ENCODE results near the gene CEP55. TPM values are rescaled to one million over a fixed set of nuclear protein-coding genes. Genes with fewer than 3 reads are reported as not detected.

CEP55 gene
- total RNA-seq, 1 donor: 4.7 TPM

GRCh38 chr10:93469454-93469853 lies 27.0 kb upstream of the CEP55 start:
- Histone ChIP-seq H3K4me2 (ENCODE audit: insufficient read depth, low read length) (peak overlapping the region; percentile 16), H2AFZ (ENCODE audit: low read length) (no peak overlapping the region), H3K79me2 (ENCODE audit: insufficient read depth, low read length) (peaks cover 72% of the 10 kb centered on the region), H4K20me1 (ENCODE audit: insufficient read depth, low read length) (no peaks in the 10 kb centered on the region), H3K27ac (ENCODE audit: low read depth, low read length) (peak overlapping the region; percentile 96), H3K4me1 (ENCODE audit: insufficient read depth, low read length) (peaks cover 83% of the 10 kb centered on the region), H3K4me3 (ENCODE audit: insufficient read depth, low read length) (peak overlapping the region; percentile 24), H3K36me3 (ENCODE audit: insufficient read depth, low read length) (peaks cover 25% of the 10 kb centered on the region), H3K27me3 (ENCODE audit: insufficient read depth, low read length) (no peaks in the 10 kb centered on the region), H3K9me3 (ENCODE audit: low read depth, low read length) (no peaks in the 10 kb centered on the region)
- TF ChIP-seq CTCF (IDR thresholded peaks at IDR 0.05; ENCODE audit: extremely low read depth, low read depth, low read length): no peak
- no peak for DNase-seq (ENCODE audit: insufficient read length, low spot score, missing footprints)

DNA sequence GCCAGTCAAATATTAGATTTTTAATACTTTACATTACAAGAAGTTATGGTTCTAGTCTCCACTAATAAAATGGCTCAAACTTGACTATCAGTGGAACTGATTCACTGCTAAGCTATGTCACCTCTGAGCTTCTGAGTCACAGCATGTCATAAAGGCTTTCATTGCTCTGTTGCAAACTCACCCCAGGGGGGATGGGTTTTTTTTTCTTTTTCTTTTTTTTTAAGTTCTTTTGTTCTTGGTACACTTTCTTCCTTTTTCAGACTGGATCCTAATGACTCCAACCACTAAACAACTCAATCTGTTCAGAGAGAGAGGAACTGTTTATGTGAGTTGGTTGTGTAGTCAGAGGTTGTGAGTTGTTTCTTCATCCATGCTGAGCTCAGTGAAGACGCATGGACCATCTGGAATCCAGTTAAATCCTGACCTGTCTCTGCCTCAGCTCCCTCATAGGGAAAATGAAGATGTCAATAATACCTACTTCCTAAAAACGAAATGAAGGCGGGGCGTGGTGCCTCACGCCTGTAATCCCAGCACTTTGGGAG lies 25.2 kb upstream of the CEP55 start:
- Histone ChIP-seq H3K9me3 (ENCODE audit: low read depth, low read length) (no peaks in the 10 kb centered on the region), H3K4me2 (ENCODE audit: insufficient read depth, low read length) (peak overlapping the region; percentile 65), H3K36me3 (ENCODE audit: insufficient read depth, low read length) (peaks cover 25% of the 10 kb centered on the region), H4K20me1 (ENCODE audit: insufficient read depth, low read length) (no peaks in the 10 kb centered on the region), H3K4me3 (ENCODE audit: insufficient read depth, low read length) (no peak overlapping the region), H3K79me2 (ENCODE audit: insufficient read depth, low read length) (peaks cover 77% of the 10 kb centered on the region), H3K4me1 (ENCODE audit: insufficient read depth, low read length) (peaks cover 80% of the 10 kb centered on the region), H3K27me3 (ENCODE audit: insufficient read depth, low read length) (no peaks in the 10 kb centered on the region), H2AFZ (ENCODE audit: low read length) (no peak overlapping the region), H3K27ac (ENCODE audit: low read depth, low read length) (peak overlapping the region; percentile 96)
- DNase-seq (ENCODE audit: insufficient read length, low spot score, missing footprints): peak; percentile 92
- TF ChIP-seq CTCF (IDR thresholded peaks at IDR 0.05; ENCODE audit: extremely low read depth, low read depth, low read length): no peak

DNA sequence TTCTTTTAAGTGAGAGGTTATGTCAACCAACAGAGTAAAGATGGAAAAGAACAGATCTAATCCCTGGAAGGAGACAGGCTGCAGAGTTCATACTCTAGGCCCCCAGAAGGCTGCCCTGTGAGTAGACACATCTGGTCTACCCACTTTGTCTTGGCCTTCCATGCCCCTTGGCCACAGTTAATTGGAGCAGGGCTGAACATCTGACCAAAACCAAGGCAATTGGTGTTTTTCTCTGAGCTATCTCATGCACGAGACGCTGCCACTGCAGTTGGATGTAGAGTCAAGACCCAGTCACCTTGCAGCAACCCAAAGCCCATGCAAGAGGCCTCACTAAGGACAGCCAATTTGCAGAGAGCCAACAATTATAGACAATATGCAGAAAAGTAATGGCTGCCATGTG lies 23.3 kb upstream of the CEP55 start:
- Histone ChIP-seq H3K27me3 (ENCODE audit: insufficient read depth, low read length) (no peaks in the 10 kb centered on the region), H3K4me2 (ENCODE audit: insufficient read depth, low read length) (no peak overlapping the region), H3K36me3 (ENCODE audit: insufficient read depth, low read length) (peaks cover 26% of the 10 kb centered on the region), H4K20me1 (ENCODE audit: insufficient read depth, low read length) (no peaks in the 10 kb centered on the region), H3K9me3 (ENCODE audit: low read depth, low read length) (no peaks in the 10 kb centered on the region), H2AFZ (ENCODE audit: low read length) (no peak overlapping the region), H3K4me3 (ENCODE audit: insufficient read depth, low read length) (no peak overlapping the region), H3K27ac (ENCODE audit: low read depth, low read length) (peak overlapping the region; percentile 47), H3K79me2 (ENCODE audit: insufficient read depth, low read length) (peaks cover 83% of the 10 kb centered on the region), H3K4me1 (ENCODE audit: insufficient read depth, low read length) (peaks cover 78% of the 10 kb centered on the region)
- no peak for TF ChIP-seq CTCF (IDR thresholded peaks at IDR 0.05; ENCODE audit: extremely low read depth, low read depth, low read length)
- no peak for DNase-seq (ENCODE audit: insufficient read length, low spot score, missing footprints)

- H3K4me2 ChIP-seq (ENCODE audit: insufficient read depth, low read length): no peak overlapping the region
- peaks cover 29% of the 10 kb centered on the region for H3K36me3 ChIP-seq (ENCODE audit: insufficient read depth, low read length)
- H3K27me3 ChIP-seq (ENCODE audit: insufficient read depth, low read length): no peaks in the 10 kb centered on the region
Observed at GRCh38 chr10:93473804-93474472, 22.5 kb upstream of the CEP55 start.

More at GRCh38 chr10:93473804-93474472, 22.5 kb upstream of the CEP55 start:
- TF ChIP-seq CTCF (IDR thresholded peaks at IDR 0.05; ENCODE audit: extremely low read depth, low read depth, low read length): no peak
- no peak overlapping the region for H2AFZ ChIP-seq (ENCODE audit: low read length)
- H3K27ac ChIP-seq (ENCODE audit: low read depth, low read length): peak overlapping the region; percentile 47
- H3K9me3 ChIP-seq (ENCODE audit: low read depth, low read length): no peaks in the 10 kb centered on the region
- H3K79me2 ChIP-seq (ENCODE audit: insufficient read depth, low read length): peaks cover 86% of the 10 kb centered on the region
- H4K20me1 ChIP-seq (ENCODE audit: insufficient read depth, low read length): no peaks in the 10 kb centered on the region
- H3K4me3 ChIP-seq (ENCODE audit: insufficient read depth, low read length): no peak overlapping the region
- H3K4me1 ChIP-seq (ENCODE audit: insufficient read depth, low read length): peaks cover 73% of the 10 kb centered on the region
- no peak for DNase-seq (ENCODE audit: insufficient read length, low spot score, missing footprints)
